ENCODE data around the gene SERPIND1. TPM values are rescaled to one million over a fixed set of nuclear protein-coding genes. Genes with fewer than 3 reads are reported as not detected.

Gene SERPIND1
- polyA plus RNA-seq, 2 donors = 0.06 to 0.20 TPM

DNA sequence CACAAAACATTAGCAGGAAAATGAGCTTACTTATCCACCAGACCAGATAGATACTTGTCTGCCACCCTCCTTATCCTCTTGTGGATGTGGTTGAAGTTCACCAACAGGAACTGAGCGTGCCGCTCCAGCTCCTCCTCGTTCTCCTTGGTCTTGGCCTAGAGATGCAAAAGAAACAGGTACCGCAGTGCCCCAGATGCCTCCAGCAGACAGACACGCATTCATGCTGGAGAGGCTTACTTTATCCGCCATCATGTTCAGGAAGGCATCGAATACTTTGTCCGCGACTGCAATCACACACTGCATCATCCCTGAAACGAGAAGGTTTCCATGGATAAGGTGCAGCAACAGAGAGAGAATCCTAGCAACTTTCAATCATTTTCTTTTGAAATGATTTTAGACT is 21.0 kb upstream of the SERPIND1 start:
- Histone ChIP-seq H3K4me3 (ENCODE audit: low read depth in 1 of 2, low read length in 2 of 2) (no peak overlapping the region), H3K27me3 (ENCODE audit: control insufficient read depth in 1 of 2, insufficient read depth in 2 of 2, low read length in 2 of 2) (no peaks in the 10 kb centered on the region), H3K36me3 (ENCODE audit: control insufficient read depth in 2 of 2, insufficient read depth in 2 of 2, low read length in 1 of 2) (peaks cover 7 to 17% of the 10 kb centered on the region in 2 donors), H3K9me3 (ENCODE audit: control insufficient read depth in 2 of 2, insufficient read depth in 1 of 2, low read depth in 1 of 2, low read length in 1 of 2) (no peaks in the 10 kb centered on the region), H3K27ac (ENCODE audit: low read depth in 2 of 2, low read length in 1 of 2) (no peak overlapping the region), H3K4me1 (ENCODE audit: control insufficient read depth in 2 of 2, insufficient read depth in 2 of 2, low read length in 1 of 2) (peaks cover 6% of the 10 kb centered on the region in 2 donors)
- WGBS, 2 donors = 94 to 95% methylated on average over 10 of the region's 10 CpGs

DNA sequence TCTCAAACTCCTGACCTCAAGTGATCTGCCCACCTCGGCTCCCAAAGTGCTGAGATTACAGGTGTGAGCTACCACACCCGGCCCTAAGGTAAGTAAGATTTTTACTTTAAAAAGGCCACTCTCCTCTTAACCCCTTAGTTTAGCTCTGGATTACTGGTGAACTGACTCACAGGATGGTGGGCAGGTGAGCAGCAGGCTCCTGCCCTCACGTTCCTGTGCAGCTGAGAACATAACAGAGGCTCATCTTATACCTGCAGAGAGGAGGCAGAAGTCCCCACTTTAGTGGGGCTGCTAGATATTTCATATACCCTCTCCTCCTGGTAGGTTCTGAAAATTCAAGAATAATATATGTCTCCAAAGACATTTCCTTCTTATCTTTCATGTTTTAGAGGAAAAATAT is 17.1 kb upstream of the SERPIND1 start:
- Histone ChIP-seq H3K9me3 (ENCODE audit: control insufficient read depth in 2 of 2, insufficient read depth in 1 of 2, low read depth in 1 of 2, low read length in 1 of 2) (no peaks in the 10 kb centered on the region), H3K27me3 (ENCODE audit: control insufficient read depth in 1 of 2, insufficient read depth in 2 of 2, low read length in 2 of 2) (no peaks in the 10 kb centered on the region), H3K27ac (ENCODE audit: low read depth in 2 of 2, low read length in 1 of 2) (no peak overlapping the region), H3K36me3 (ENCODE audit: control insufficient read depth in 2 of 2, insufficient read depth in 2 of 2, low read length in 1 of 2) (peaks cover 14% of the 10 kb centered on the region in 2 donors), H3K4me3 (ENCODE audit: low read depth in 1 of 2, low read length in 2 of 2) (no peak overlapping the region), H3K4me1 (ENCODE audit: control insufficient read depth in 2 of 2, insufficient read depth in 2 of 2, low read length in 1 of 2) (no peaks in the 10 kb centered on the region)
- 81 to 90% methylated on average over 3 of the region's 3 CpGs for WGBS, 2 donors

DNA sequence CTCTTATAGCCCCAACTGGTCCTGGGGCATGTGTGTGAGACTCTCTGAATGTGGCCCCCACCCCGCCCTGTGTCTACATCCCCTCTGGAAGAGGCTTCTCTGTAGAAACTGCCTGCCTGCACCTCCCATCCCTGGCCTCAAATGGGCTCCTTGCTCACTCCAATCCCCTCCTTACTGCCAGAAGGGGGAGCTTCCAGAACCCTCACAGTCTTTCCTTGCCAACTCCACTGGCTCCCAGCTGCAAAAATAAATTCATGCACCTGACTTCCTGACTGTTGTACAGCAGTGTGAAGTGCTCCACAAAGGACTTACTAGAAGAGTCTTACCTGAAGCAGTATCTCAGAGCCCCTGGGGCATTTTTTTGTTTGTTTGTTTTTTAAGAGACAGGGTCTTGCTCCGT is 15.2 kb upstream of the SERPIND1 start:
- H3K36me3 ChIP-seq (ENCODE audit: control insufficient read depth in 2 of 2, insufficient read depth in 2 of 2, low read length in 1 of 2) = peaks cover 14 to 15% of the 10 kb centered on the region in 2 donors

DNA sequence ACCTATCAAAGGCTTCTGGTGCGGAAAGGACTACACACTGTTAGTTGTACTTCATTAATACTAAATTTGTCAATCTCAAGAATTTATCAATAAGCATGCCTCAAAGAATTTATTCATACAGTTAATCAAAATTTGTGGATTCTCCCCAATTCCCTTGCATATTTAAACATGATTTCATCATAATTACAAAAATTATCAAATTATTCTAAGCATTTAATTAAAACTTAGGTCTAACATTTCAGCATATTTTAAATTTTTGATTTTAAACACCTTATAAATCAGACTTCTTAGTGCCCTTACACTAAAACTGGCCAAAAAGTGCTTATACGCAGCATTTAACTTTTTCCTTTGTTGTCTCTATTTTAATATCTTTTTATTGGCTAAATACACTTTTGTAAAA is 13.8 kb upstream of the SERPIND1 start:
- WGBS, 2 donors = 95 to 99% methylated on average over 2 of the region's 2 CpGs
- H3K4me1 ChIP-seq (ENCODE audit: control insufficient read depth in 2 of 2, insufficient read depth in 2 of 2, low read length in 1 of 2) = no peaks in the 10 kb centered on the region
- no peaks in the 10 kb centered on the region for H3K27me3 ChIP-seq (ENCODE audit: control insufficient read depth in 1 of 2, insufficient read depth in 2 of 2, low read length in 2 of 2)
- no peak overlapping the region for H3K27ac ChIP-seq (ENCODE audit: low read depth in 2 of 2, low read length in 1 of 2)
- no peaks in the 10 kb centered on the region for H3K9me3 ChIP-seq (ENCODE audit: control insufficient read depth in 2 of 2, insufficient read depth in 1 of 2, low read depth in 1 of 2, low read length in 1 of 2)
- H3K36me3 ChIP-seq (ENCODE audit: control insufficient read depth in 2 of 2, insufficient read depth in 2 of 2, low read length in 1 of 2) = peaks cover 26% of the 10 kb centered on the region in 2 donors
- no peak overlapping the region for H3K4me3 ChIP-seq (ENCODE audit: low read depth in 1 of 2, low read length in 2 of 2)

More for the DNA sequence above, 15.2 kb upstream of the SERPIND1 start:
- 93 to 96% methylated on average over 2 of the region's 2 CpGs for WGBS, 2 donors
- Histone ChIP-seq H3K4me3 (ENCODE audit: low read depth in 1 of 2, low read length in 2 of 2) (no peak overlapping the region), H3K9me3 (ENCODE audit: control insufficient read depth in 2 of 2, insufficient read depth in 1 of 2, low read depth in 1 of 2, low read length in 1 of 2) (no peaks in the 10 kb centered on the region), H3K27me3 (ENCODE audit: control insufficient read depth in 1 of 2, insufficient read depth in 2 of 2, low read length in 2 of 2) (no peaks in the 10 kb centered on the region), H3K4me1 (ENCODE audit: control insufficient read depth in 2 of 2, insufficient read depth in 2 of 2, low read length in 1 of 2) (no peaks in the 10 kb centered on the region), H3K27ac (ENCODE audit: low read depth in 2 of 2, low read length in 1 of 2) (no peak overlapping the region)

DNA sequence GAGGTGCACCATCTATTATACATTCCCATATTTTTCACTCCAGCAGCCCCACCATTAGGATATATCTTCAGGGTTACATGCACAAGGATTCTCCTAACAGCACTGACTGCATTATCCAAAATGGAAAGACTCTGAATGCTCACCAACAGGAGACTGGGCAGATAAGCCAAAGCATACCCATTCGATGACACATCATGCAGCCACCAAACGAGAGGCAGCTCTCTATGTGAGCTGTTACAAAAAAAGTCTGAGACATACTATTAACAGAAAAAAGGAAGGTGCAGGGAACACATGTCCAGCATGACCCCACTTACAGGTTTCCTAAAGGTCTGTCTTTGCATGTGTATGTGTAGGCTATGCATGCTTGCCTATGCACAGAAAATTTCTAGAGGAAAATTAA is 12.4 kb upstream of the SERPIND1 start:
- Histone ChIP-seq H3K36me3 (ENCODE audit: control insufficient read depth in 2 of 2, insufficient read depth in 2 of 2, low read length in 1 of 2) (peaks cover 27 to 30% of the 10 kb centered on the region in 2 donors), H3K27ac (ENCODE audit: low read depth in 2 of 2, low read length in 1 of 2) (no peak overlapping the region), H3K4me3 (ENCODE audit: low read depth in 1 of 2, low read length in 2 of 2) (no peak overlapping the region), H3K9me3 (ENCODE audit: control insufficient read depth in 2 of 2, insufficient read depth in 1 of 2, low read depth in 1 of 2, low read length in 1 of 2) (no peaks in the 10 kb centered on the region), H3K27me3 (ENCODE audit: control insufficient read depth in 1 of 2, insufficient read depth in 2 of 2, low read length in 2 of 2) (no peaks in the 10 kb centered on the region), H3K4me1 (ENCODE audit: control insufficient read depth in 2 of 2, insufficient read depth in 2 of 2, low read length in 1 of 2) (no peaks in the 10 kb centered on the region)
- WGBS, 2 donors = 80 to 93% methylated on average over 2 of the region's 2 CpGs

DNA sequence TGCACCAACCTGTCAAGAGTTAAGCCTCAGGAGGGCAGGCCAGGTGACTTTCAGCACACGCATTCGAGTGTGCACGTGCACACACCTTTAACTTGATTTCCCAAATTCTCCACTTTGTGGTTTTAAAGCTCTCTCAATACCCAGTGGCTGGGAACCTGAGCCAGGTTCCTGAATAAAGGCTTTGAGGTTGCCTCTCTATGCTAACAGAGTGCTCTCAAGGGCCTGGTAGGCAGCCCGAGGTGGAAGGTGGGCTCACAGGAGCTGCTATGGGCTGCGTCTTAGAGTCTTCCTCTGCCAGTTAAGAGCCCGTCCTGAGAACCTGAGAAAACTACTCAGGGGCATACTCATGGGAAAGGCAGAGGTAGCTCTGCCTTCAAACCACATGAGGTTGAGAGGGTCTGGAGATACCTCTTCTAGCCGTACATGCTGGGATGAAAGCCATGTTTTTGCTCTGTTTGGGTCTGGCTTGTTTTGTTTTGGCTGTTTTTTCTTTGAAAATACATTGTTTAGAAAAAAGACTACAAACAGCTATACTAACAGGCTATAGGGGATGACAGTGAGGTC is 11.6 kb upstream of the SERPIND1 start:
- 85 to 94% methylated on average over 7 of the region's 7 CpGs for WGBS, 2 donors
- H3K4me1 ChIP-seq (ENCODE audit: control insufficient read depth in 2 of 2, insufficient read depth in 2 of 2, low read length in 1 of 2) = no peaks in the 10 kb centered on the region
- no peaks in the 10 kb centered on the region for H3K9me3 ChIP-seq (ENCODE audit: control insufficient read depth in 2 of 2, insufficient read depth in 1 of 2, low read depth in 1 of 2, low read length in 1 of 2)
- peaks cover 27 to 32% of the 10 kb centered on the region in 2 donors for H3K36me3 ChIP-seq (ENCODE audit: control insufficient read depth in 2 of 2, insufficient read depth in 2 of 2, low read length in 1 of 2)
- no peak overlapping the region for H3K27ac ChIP-seq (ENCODE audit: low read depth in 2 of 2, low read length in 1 of 2)
- H3K27me3 ChIP-seq (ENCODE audit: control insufficient read depth in 1 of 2, insufficient read depth in 2 of 2, low read length in 2 of 2) = no peaks in the 10 kb centered on the region
- H3K4me3 ChIP-seq (ENCODE audit: low read depth in 1 of 2, low read length in 2 of 2) = no peak overlapping the region

DNA sequence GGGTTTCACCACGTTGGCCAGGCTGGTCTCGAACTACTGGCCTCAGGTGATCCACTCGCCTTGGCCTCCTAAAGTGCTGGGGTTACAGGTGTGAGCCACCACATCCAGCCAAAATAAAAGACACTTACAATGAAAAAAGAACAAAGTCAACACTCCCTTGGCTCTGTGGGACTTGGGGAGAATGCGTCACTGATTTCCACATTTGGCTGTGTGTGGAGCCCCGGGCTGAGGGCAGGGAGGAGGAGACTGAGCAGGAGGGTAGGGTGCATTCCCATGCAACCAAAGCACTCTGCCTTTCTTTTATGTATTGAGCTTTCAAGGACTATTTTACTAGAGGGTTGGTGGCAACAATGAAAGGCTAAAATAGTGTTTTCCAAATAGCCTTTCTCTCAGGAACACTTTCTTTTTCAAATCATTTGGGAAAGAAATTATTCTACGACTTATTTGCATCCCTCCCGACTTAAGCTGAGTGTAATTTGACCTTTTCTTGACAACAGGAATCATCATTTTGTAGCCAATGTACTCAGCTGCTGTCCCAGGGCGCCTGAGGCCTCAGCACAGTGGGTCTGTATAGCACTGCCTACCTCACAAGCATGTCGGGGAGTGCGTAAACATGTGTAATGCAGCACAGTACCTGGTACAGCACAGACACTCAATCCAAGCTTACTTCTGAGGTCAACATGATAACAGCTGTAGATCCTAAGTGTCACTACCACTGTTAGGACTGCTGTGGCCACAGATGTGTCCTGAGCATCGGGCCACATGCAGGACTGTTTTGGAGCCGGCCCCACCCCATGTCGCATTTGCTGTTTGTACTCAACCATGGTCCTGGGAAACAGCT is 10.1 kb upstream of the SERPIND1 start:
- Histone ChIP-seq H3K9me3 (ENCODE audit: control insufficient read depth in 2 of 2, insufficient read depth in 1 of 2, low read depth in 1 of 2, low read length in 1 of 2) (no peaks in the 10 kb centered on the region), H3K4me1 (ENCODE audit: control insufficient read depth in 2 of 2, insufficient read depth in 2 of 2, low read length in 1 of 2) (no peaks in the 10 kb centered on the region), H3K27ac (ENCODE audit: low read depth in 2 of 2, low read length in 1 of 2) (no peak overlapping the region), H3K27me3 (ENCODE audit: control insufficient read depth in 1 of 2, insufficient read depth in 2 of 2, low read length in 2 of 2) (no peaks in the 10 kb centered on the region), H3K36me3 (ENCODE audit: control insufficient read depth in 2 of 2, insufficient read depth in 2 of 2, low read length in 1 of 2) (peaks cover 30 to 36% of the 10 kb centered on the region in 2 donors), H3K4me3 (ENCODE audit: low read depth in 1 of 2, low read length in 2 of 2) (no peak overlapping the region)
- 79 to 81% methylated on average over 13 of the region's 13 CpGs for WGBS, 2 donors

DNA sequence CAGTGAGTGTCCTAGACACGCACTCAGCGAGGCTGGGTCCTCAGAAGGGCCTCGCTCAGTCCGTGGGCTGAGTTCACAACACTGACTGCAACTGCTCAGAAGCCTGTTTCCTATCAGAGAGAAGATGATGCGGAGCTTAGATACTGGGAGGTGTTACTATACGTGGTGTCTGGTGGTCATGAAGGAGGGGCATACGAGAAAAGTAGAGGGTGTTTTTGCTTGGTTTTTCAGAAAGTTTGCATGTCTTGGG is 9.5 kb upstream of the SERPIND1 start:
- 83 to 91% methylated on average over 7 of the region's 7 CpGs for WGBS, 2 donors
- Histone ChIP-seq H3K4me1 (ENCODE audit: control insufficient read depth in 2 of 2, insufficient read depth in 2 of 2, low read length in 1 of 2) (no peaks in the 10 kb centered on the region), H3K9me3 (ENCODE audit: control insufficient read depth in 2 of 2, insufficient read depth in 1 of 2, low read depth in 1 of 2, low read length in 1 of 2) (no peaks in the 10 kb centered on the region), H3K4me3 (ENCODE audit: low read depth in 1 of 2, low read length in 2 of 2) (no peak overlapping the region), H3K36me3 (ENCODE audit: control insufficient read depth in 2 of 2, insufficient read depth in 2 of 2, low read length in 1 of 2) (peaks cover 30 to 36% of the 10 kb centered on the region in 2 donors), H3K27me3 (ENCODE audit: control insufficient read depth in 1 of 2, insufficient read depth in 2 of 2, low read length in 2 of 2) (no peaks in the 10 kb centered on the region), H3K27ac (ENCODE audit: low read depth in 2 of 2, low read length in 1 of 2) (no peak overlapping the region)

DNA sequence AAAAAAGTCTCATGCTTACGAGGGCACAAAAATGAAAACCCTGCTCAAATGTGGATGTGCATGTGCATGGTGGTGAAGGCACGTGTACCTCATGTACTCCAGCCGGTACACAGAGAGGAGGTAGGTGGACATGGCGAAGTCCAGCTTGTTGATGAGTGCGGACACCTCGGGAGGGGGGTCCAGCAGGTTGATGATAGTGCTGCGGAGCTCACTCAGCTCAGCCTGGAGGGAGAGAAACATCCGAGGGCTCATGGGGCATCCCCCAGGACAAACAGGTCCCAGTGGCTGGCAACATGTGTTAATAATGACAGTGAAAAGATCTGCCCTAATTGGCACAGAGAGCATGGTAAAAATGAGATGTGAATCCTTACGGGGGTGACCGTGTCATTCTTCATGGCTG is 9.2 kb upstream of the SERPIND1 start:
- Histone ChIP-seq H3K27ac (ENCODE audit: low read depth in 2 of 2, low read length in 1 of 2) (no peak overlapping the region), H3K9me3 (ENCODE audit: control insufficient read depth in 2 of 2, insufficient read depth in 1 of 2, low read depth in 1 of 2, low read length in 1 of 2) (no peaks in the 10 kb centered on the region), H3K4me3 (ENCODE audit: low read depth in 1 of 2, low read length in 2 of 2) (no peak overlapping the region), H3K36me3 (ENCODE audit: control insufficient read depth in 2 of 2, insufficient read depth in 2 of 2, low read length in 1 of 2) (peaks cover 30 to 36% of the 10 kb centered on the region in 2 donors), H3K27me3 (ENCODE audit: control insufficient read depth in 1 of 2, insufficient read depth in 2 of 2, low read length in 2 of 2) (no peaks in the 10 kb centered on the region), H3K4me1 (ENCODE audit: control insufficient read depth in 2 of 2, insufficient read depth in 2 of 2, low read length in 1 of 2) (no peaks in the 10 kb centered on the region)
- WGBS, 2 donors = 95 to 97% methylated on average over 10 of the region's 10 CpGs

DNA sequence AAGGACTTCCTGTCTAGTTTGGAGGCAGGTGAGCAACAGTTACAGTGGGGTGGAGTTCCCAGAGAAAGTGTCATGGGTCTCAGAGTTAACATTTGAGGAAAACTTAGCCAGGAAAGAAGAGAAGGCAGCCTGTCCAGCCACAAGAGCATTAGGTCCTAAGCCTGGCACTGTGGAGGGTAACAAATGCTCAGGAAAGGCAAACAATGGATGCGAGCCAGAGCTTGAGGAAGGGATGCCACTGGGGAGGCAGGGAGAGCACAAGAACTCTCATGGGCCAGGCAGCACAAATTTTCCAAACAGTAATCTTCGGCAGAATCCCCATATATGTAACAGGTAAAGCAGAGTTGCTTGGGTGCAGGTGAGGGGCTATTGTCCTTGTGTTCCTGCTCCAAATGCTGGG is 8.0 kb upstream of the SERPIND1 start:
- no peaks in the 10 kb centered on the region for H3K4me1 ChIP-seq (ENCODE audit: control insufficient read depth in 2 of 2, insufficient read depth in 2 of 2, low read length in 1 of 2)
- no peaks in the 10 kb centered on the region for H3K9me3 ChIP-seq (ENCODE audit: control insufficient read depth in 2 of 2, insufficient read depth in 1 of 2, low read depth in 1 of 2, low read length in 1 of 2)
- H3K4me3 ChIP-seq (ENCODE audit: low read depth in 1 of 2, low read length in 2 of 2) = no peak overlapping the region
- no peak overlapping the region for H3K27ac ChIP-seq (ENCODE audit: low read depth in 2 of 2, low read length in 1 of 2)
- 87 to 89% methylated on average over 2 of the region's 2 CpGs for WGBS, 2 donors
- H3K27me3 ChIP-seq (ENCODE audit: control insufficient read depth in 1 of 2, insufficient read depth in 2 of 2, low read length in 2 of 2) = no peaks in the 10 kb centered on the region
- peaks cover 25 to 32% of the 10 kb centered on the region in 2 donors for H3K36me3 ChIP-seq (ENCODE audit: control insufficient read depth in 2 of 2, insufficient read depth in 2 of 2, low read length in 1 of 2)

Data from esophagus (tissue), 2 donors.